Measurements from ENCODE around the gene TRAPPC11.

The TRAPPC11 gene

DNA sequence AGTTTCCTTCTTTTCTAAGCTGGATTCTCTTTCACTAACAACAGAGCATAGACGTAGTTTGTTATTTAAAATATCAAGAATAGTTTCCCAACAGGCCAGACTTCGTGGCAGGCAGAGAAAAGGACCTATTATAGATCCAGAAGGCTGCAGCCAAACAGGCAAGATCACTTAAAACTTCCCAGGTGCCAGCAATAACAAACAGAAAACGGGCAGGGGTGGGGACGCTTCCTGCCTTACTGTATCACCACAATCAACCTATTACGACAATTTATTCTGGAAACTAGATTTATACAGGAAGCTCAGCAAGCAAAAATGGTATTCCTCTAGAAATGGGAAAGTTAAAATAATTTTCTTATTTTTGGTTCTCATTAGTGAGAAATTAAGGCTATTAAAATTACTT lies 22.2 kb upstream of the TRAPPC11 start:
- DNase-seq (ENCODE audit: low read depth in 1 of 2, low spot score in 1 of 2), result no peak

DNA sequence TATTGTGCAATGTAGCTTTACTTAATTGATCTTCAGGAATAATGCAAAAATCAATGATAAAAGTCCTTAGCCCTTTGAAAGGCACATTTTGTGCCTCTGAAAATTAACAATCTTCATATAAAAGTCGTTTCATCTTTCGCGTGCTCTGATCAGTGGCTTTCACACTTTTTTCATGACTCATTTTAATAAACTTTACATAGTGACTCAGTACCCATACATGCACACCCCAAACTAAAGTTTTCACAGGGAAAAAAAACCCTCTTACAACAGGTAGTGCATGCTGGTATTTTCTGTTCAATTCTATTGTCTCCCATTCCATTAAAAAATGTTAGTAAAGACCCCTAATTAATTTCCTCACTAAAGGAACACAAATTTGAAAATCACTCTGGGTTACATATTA lies 21.6 kb upstream of the TRAPPC11 start:
- DNase-seq (ENCODE audit: low read depth in 1 of 2, low spot score in 1 of 2), result no peak

DNA sequence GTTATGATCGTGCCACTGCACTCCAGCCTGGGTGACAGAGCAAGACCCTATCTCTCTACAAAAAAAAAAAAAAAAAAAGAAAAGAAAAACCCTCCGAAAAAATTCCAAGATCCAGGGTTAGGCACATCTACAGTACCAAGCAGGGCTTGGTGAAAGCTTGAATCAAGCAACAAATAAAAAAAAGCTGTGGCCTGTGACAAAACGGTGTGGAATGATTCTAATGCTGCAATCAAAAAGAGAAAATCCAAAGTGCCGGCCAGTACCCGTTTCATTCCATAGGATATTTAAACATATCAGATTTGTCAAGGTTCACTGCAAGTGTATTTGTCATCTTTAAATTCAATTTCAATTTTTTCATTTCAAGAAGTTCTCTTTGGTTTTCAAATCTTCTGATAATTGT lies 20.7 kb upstream of the TRAPPC11 start:
- DNase-seq (ENCODE audit: low read depth in 1 of 2, low spot score in 1 of 2), result no peak

DNA sequence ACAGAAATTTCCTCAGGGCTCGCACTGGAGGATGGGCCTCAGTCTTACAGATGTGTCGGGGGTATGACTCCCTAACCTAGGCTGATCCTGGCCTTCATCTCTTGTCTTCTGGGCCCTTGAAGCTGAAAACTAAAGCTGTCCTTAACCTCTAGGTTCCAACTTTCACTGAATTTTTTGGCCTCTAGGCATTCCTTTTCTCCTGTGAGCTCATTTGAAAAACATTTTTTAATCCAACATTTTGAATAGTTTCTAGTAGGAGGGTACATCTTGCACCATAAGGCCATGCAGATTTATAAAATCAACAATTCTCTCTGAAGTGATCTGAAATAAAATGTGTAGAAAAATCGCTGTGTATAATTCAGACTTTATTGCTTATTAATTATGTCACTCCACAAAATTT lies 19.8 kb upstream of the TRAPPC11 start:
- DNase-seq (ENCODE audit: low read depth in 1 of 2, low spot score in 1 of 2), result no peak

- no peak for DNase-seq (ENCODE audit: low read depth in 1 of 2, low spot score in 1 of 2)
Measured at GRCh38 chr4:183645326-183645725, 13.8 kb upstream of the TRAPPC11 start.

- no peak for DNase-seq (ENCODE audit: low read depth in 1 of 2, low spot score in 1 of 2)
Measured at GRCh38 chr4:183657564-183657963, 1.5 kb upstream of the TRAPPC11 start.

DNA sequence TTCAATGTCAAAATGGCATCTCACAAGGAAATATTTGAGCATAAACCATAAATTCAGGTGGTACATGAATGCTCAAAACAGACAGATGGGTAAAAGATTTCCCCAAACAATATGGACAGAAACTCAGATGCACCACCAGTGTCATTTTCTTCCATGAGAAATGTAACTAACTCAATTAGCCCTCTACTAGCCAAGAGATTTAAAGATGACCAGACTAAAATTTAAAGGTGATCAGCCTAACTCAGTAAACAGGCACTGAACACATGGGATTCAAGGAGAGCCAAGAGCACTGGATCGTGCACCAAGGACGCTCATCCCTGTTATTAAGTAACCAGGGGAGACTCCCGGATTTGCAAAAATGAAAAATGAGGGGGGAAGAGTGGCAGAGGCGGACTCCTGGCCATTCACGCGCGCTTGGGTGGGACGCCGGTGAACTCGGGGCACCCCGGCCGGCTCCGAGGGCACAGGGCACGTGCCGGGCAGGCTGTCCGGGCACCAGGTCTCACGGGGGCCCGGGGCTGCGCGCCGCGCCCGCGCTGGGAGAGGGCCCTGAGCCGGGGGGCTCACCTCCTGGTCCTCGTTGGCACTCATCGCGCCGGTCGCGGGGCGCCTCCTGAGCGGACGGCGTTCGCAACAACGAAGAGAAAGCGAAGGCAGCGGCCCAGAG lies 598 bp upstream of the TRAPPC11 start:
- DNase-seq (ENCODE audit: low read depth in 1 of 2, low spot score in 1 of 2), result peak in 1 of 2 donors; percentile 10

DNA sequence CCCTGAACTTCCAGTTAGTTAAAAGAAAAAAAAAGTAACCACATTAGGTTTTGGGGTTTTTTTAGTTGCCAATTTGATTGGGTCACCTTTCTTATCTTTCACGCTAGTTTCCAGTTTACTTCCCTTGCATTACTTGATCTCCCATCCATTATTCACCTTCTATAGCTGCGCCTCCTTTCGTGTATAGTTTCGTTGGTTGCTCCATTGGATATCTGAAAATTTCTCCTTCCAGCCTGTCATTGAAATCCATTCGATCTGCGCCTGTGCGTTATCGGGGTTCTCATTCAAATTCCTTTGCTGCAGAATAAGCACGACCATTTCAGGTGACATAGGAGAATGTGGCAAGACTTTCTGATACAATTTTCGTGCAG lies 764 bp downstream of the TRAPPC11 start:
- no peak for DNase-seq (ENCODE audit: low read depth in 1 of 2, low spot score in 1 of 2)

GRCh38 chr4:183666088-183666487 lies 7.0 kb downstream of the TRAPPC11 start:
- DNase-seq (ENCODE audit: low read depth in 1 of 2, low spot score in 1 of 2), result no peak

GRCh38 chr4:183670251-183670650 lies 11.2 kb downstream of the TRAPPC11 start:
- DNase-seq (ENCODE audit: low read depth in 1 of 2, low spot score in 1 of 2), result no peak

- DNase-seq (ENCODE audit: low read depth in 1 of 2, low spot score in 1 of 2), result no peak
Measured at GRCh38 chr4:183670960-183671555, 12.0 kb downstream of the TRAPPC11 start.

DNA sequence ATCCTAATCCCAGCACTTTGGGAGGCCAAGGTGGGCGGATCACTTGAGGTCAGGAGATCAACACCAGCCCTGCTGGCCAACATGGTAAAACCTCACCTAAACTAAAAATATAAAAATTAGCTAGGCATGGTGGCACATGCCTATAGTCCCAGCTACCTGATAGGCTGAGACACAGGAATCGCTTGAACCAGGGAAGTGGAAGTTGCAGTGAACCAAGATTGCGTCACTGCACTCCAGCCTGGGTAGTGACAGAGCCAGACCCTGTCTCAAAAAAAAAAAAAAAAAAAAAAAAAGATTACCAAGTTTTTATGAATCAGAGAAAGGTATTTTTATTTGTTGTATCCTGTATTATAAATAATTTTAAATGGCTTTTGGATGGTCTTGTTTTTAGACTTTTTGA lies 15.1 kb downstream of the TRAPPC11 start:
- no peak for DNase-seq (ENCODE audit: low read depth in 1 of 2, low spot score in 1 of 2)

DNA sequence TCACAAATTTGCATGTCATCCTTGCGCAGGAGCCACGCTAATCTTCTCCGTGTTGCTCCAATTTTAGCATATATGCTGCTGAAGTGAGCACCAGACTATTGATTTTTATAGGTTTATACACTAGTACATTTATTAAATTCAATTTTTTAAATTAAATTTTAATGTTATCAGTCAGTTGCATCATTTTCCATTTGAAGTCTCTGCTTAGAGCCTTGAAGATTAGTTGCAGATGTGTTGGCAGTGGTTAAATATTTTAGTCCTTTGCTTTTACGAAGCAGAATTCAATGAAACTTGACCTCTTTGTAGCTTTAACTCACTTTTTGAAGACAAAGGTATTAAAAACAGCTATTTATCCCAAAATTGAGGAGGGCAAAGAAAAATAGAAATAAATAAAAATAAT lies 16.5 kb downstream of the TRAPPC11 start:
- DNase-seq (ENCODE audit: low read depth in 1 of 2, low spot score in 1 of 2), result no peak

GRCh38 chr4:183681119-183681518 lies 22.0 kb downstream of the TRAPPC11 start:
- no peak for DNase-seq (ENCODE audit: low read depth in 1 of 2, low spot score in 1 of 2)

DNA sequence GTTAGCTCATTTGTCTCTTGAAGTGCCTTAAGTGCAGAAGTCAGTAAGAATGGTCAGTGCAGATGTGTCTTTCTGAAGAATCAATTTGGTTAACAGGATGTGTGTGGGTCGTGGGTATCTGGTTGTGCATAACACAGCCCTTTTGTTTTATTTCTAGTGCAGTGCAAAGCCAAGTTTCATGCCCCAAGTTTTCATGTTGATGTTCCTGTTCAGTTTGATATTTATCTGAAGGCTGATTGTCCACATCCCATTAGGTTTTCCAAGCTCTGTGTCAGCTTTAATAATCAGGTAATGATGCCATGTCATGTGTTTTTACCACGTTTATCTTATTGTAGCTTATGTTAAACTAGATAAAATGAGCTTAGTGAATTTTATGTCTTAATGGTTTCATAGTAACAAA lies 27.4 kb downstream of the TRAPPC11 start:
- DNase-seq (ENCODE audit: low read depth in 1 of 2, low spot score in 1 of 2), result no peak

DNA sequence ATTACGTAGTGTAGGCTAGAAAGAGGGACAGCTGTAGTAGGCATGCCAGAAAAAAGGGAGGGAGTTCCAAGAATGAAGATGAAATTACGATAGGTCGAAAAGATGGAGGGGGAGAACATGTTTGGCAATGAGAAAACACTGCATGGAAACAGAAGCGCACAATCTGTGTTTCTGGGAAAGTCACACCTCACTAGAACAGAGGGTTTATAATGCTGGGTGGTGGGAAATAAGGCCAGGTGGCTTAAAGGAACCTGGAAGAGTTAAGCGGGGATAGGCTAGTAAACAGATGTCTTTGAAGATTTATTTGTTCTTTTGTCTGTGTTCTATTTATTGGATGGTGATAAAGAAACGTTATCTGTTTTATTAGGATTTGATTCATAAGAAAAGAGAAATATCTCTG lies 29.1 kb downstream of the TRAPPC11 start:
- no peak for DNase-seq (ENCODE audit: low read depth in 1 of 2, low spot score in 1 of 2)

DNA sequence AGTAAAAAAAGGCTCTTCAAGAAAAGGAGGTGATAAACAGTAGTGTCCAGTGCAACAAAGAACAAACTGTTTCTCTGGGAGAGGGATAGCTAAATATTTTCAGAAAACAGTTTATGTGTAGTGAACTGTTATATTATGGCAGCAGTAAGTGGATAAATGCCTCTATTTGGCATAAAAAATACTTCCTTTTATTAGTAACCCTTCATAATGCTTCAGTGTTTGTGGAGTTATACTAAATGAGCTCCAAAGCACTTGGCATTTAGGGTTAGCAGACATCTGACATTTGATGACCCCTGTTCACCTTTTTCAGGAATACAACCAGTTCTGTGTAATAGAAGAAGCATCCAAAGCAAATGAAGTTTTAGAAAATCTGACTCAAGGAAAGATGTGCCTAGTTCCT lies 31.9 kb downstream of the TRAPPC11 start:
- DNase-seq (ENCODE audit: low read depth in 1 of 2, low spot score in 1 of 2), result no peak

DNA sequence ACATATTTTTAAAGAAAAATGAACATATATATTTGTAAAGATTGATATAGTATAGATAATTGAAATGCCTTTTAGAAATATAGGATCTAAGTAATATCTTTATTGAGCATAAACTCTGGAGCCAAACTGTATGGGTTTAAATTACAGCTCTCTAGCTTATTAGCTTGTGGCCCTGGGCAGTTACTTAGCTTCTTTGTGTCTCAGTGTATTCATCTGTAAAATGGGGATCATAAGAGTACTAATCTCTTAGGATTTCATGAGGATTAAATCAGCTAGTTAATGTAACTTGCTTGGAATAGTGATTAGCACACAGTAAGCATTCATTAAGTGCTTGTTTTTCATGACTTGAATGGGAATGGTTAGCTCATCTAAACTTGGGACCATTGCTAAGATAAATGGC lies 32.8 kb downstream of the TRAPPC11 start:
- DNase-seq (ENCODE audit: low read depth in 1 of 2, low spot score in 1 of 2), result no peak

GRCh38 chr4:183698909-183699308 lies 39.8 kb downstream of the TRAPPC11 start:
- no peak for DNase-seq (ENCODE audit: low read depth in 1 of 2, low spot score in 1 of 2)

- DNase-seq (ENCODE audit: low read depth in 1 of 2, low spot score in 1 of 2), result no peak
Measured at GRCh38 chr4:183700407-183700806, 41.3 kb downstream of the TRAPPC11 start.

GRCh38 chr4:183702492-183702891 lies 43.4 kb downstream of the TRAPPC11 start:
- DNase-seq (ENCODE audit: low read depth in 1 of 2, low spot score in 1 of 2), result no peak

DNA sequence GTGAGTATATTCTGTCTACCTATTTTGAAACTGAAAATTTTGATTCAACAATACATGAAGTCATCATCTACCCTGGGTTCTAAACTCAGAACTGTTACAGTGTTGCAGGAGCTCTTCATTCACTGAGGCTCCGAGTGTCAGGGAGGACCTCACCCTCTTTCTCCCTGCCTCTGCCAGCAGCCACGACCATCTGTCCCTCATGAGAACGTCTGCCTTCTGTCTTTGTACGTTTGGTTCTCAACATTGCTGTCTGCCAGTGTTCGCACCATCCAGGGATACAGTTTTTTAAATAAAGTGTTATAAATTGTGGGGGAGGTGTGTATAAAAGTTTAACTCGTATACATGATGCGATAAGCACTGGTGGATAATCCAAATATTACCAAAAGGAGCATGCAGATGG lies 55.5 kb downstream of the TRAPPC11 start:
- no peak for DNase-seq (ENCODE audit: low read depth in 1 of 2, low spot score in 1 of 2)

- no peak for DNase-seq (ENCODE audit: low read depth in 1 of 2, low spot score in 1 of 2)
Measured at GRCh38 chr4:183716302-183716701, 57.2 kb downstream of the TRAPPC11 start.

Data from activated CD4-positive, alpha-beta T cell treated with anti-CD3 and anti-CD28 coated beads, Interleukin-2, amount 50 U/mL, for 24 hours (primary cell).